GM19043 (cell line): Measurements from ENCODE around the gene SRPK2.
"Not testable (repeated sequence)": the region's sequence is repeated elsewhere in the genome, so short reads cannot be mapped to it uniquely, and the experiment has no call there.

Source experiments
- ATAC-seq: cut with Tn5 transposase; IDR thresholded peaks from one replicate; pipeline ENCODE4 v1.9.1; 2021; ENCODE audit warnings: low read depth; ENCODE audit not compliant: unreplicated experiment

SRPK2 gene

GRCh38 chr7:105268511-105269392 is 120.0 kb downstream of the SRPK2 start:
- ATAC-seq: peak; percentile 64

GRCh38 chr7:105268056-105268455 is 120.7 kb downstream of the SRPK2 start:
- ATAC-seq: no peak

DNA sequence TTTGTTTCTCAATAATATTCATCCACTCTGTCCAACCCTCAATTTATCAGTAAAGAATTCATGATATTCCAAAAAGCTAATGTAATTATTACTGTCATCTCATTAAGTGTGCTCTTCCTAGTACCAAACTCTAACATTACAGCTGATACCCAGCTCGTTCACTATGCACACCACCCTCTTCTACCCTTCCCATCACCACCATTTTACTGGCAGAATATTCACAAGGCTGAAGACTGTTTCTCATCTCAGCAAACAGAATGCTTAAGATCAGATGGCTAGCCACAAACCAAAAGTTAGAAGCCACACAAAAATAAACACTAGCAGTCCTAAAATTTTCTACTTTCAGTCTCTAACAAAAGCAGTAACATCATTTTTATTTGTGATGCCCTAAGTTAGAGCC is 121.5 kb downstream of the SRPK2 start:
- ATAC-seq: no peak

GRCh38 chr7:105264707-105265106 is 124.0 kb downstream of the SRPK2 start:
- ATAC-seq: no peak

- no peak for ATAC-seq
These were observed 127.0 kb downstream of the SRPK2 start for GRCh38 chr7:105261689-105262088.

DNA sequence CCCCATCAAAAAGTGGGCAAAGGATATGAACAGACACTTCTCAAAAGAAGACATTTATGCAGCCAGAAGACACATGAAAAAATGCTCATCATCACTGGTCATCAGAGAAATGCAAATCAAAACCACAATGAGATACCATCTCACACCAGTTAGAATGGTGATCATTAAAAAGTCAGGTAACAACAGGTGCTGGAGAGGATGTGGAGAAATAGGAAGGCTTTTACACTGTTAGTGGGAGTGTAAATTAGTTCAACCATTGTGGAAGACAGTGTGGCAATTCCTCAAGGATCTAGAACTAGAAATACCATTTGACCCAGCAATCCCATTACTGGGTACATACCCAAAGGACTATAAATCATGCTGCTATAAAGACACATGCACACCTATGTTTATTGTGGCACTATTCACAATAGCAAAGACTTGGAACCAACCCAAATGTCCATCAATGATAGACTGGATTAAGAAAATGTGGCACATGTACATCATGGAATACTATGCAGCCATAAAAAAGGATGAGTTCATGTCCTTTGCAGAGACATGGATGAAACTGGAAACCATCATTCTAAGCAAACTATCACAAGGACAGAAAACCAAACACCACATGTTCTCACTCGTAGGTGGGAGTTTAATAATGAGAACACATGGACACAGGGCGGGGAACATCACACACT is 128.4 kb downstream of the SRPK2 start:
- not testable (repeated sequence) for ATAC-seq

DNA sequence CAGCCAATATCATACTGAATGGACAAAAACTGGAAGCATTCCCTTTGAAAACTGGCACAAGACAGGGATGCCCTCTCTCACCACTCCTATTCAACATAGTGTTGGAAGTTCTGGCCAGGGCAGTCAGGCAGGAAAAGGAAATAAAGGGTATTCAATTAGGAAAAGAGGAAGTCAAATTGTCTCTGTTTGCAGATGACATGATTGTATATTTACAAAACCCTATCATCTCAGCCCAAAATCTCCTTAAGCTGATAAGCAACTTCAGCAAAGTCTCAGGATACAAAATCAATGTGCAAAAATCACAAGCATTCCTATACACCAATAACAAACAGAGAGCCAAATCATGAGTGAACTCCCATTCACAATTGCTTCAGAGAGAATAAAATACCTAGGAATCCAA is 129.8 kb downstream of the SRPK2 start:
- ATAC-seq: not testable (repeated sequence)

- ATAC-seq: no peak
These were observed 131.4 kb downstream of the SRPK2 start for GRCh38 chr7:105257338-105257737.

DNA sequence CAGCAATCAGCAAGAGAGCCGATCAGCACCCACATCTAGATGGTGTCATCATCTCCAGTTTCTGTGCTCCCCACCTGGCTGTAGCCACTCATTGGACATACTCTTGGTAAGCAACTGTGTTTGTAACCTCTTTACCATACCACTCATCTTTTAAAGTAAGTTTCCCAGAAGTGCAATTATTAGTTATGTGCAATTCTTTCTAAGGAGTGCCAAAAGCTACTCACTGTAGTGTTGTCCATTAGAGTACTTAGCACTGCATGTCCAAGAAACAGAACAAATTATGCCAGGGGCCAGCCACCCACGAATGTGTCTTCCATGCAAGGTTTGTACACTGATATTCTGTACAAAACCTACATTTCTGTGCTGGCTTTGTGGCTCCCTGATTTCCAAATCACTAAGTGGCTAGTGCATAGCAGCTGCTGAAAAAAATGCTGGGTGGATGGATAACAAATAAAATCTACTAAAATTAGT is 131.9 kb downstream of the SRPK2 start:
- ATAC-seq: no peak

GRCh38 chr7:105250706-105251105 is 138.0 kb downstream of the SRPK2 start:
- no peak for ATAC-seq

- ATAC-seq: no peak
These were observed 138.5 kb downstream of the SRPK2 start for GRCh38 chr7:105250239-105250638.

DNA sequence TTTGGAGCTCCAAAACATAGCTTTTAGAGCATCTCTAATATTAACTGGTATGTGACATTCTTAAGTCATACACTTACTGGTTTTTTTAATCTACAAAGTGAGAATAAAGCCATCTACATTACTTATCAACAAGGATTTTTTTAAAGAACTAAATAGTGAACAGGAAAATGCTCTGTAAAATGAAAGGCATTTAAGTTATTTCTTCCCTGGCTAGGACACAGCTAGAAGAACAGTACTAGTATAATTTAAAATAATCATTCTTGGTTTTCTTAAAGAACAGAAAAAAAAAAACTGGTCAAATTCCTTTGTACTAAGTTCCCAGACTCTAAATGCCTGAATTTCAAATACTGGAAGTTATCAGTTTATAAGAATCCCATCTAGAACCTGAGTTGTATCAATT is 139.5 kb downstream of the SRPK2 start:
- no peak for ATAC-seq

DNA sequence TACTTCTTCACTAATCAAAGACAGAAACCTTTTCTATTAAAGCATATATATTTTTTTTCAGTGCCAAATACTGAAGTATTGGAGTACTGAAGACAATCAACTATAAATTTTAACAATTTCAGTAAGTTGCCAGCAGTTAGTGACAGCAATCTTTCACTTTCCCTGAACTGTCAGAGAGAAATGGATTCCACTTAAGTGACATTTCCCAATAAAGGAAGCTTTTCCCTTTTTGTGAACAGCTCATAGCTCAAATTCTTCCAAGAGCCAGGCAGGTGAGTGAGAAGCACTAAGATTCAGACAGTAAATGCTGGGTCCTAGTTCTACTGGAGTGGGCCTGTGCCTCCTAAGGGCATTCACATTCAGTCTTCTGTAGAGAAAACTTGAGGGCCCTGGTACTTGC is 142.0 kb downstream of the SRPK2 start:
- ATAC-seq: no peak

DNA sequence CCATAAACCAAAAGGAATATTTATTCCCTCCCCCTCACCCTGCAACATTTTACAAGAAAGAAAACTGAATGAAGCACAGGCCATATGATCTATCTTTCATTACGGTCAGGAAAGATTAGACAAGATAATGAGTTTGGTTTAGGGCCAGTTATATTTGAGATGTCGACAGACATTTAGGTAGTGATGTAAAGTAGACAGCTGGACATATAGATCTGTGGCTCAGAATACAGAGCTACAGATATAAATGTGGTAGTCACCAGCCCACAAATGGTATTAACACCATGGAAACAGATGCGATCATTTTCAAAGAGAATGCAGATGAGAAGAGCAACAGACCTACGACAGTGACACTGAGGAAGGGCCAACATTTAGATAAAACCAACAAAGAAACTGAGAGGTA is 142.5 kb downstream of the SRPK2 start:
- no peak for ATAC-seq

- no peak for ATAC-seq
These were observed 143.2 kb downstream of the SRPK2 start for GRCh38 chr7:105245398-105246114.

DNA sequence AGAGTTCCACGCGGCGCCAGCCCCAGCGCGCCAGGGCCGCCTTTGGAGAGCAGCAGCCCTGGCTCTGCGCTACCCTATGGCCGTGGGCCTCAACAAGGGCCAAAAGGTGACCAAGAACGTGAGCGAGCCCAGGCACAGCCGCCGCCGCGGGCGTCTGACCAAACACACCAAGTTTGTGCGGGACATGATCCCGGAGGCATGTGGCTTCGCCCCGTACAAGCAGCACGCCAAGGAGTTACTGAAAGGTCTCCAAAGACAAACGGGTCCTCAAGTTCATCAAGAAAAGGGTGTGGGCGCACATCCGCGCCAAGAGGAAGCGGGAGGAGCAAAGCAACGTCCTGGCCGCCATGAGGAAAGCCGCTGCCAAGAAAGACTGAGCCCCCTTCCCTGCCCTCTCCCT is 144.1 kb downstream of the SRPK2 start:
- no peak for ATAC-seq

DNA sequence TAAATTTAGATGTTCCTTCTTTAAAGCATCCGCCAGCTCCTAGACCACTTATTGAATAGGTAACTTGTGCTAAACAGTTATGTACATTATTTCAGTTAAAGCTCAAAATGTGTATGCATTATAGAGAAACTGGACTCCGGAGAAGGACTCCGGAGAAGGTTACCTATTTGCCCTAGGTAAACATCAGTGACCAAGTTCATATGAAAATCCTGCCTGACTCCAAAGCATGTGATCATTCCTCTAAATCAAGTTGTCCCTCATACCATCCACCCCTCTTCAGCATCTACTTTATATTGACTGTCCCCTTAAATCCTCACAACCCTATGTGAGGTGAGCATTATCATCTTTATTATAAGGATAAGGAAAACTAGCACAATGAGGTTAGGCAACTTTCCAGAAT is 147.5 kb downstream of the SRPK2 start:
- ATAC-seq: no peak

DNA sequence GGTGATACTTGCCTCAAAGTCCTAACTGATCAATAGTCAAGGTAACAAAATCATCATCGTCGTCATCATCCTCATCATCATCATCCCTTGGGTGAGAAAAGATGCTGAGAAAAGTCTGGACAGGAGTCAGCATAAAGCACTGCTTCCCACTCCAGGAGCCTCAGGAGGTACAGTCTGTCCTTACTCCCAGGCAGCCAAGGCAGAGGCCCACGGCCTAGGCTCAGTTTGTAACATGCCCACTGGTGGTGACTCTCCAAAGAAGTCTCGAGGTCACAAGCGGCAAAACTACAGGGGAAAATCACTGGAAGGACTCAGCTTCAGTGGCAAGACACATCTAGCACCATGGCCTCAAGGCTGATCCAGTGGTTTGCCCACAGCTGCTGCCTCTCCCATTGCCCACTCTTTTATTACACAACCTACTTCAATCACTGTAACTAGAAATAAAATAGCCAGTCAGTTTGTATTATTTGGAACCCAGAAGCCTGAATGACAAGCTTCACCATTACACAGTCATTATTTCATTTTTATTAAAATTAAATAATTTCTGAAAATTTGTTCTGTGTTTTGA is 150.4 kb downstream of the SRPK2 start:
- ATAC-seq: no peak

DNA sequence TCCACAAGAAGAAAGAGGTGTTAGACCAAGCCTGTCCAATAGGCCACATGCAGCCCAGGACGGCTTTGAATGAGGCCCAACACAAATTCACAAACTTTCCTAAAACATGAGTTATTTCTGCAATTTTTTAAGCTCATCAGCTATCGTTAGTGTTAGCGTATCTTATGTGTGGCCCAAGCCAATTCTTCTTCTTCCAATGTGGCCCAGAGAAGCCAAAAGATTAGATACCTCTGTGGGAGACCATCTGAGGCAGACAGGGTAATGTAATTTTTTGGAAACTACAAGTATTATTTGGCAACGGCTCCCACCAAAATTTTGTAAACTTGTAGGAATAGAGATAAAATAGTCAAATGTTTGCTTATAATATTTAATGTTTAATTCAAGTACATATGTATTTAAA is 153.8 kb downstream of the SRPK2 start:
- ATAC-seq: no peak

GRCh38 chr7:105232829-105233291 is 155.9 kb downstream of the SRPK2 start:
- not testable (repeated sequence) for ATAC-seq

DNA sequence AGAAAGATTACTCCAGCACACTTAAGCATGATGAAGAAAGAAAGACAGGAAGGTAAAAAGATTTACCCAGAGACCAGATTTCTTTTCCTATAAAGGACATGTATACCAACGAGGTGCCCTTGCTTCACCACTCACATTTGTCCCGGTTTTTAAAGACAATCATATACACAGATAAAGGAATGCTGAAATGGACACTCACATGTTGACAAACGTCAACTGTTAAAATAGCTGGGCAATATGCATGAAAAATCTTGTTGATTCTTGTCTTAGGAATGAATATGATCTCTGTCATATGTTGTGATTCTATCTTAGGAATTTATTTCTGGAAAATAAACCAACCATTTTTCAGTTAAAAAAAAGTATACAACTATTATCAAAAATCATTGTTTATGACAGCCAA is 158.2 kb downstream of the SRPK2 start:
- ATAC-seq: no peak
